Measurements from ENCODE around the gene VPS37C. TPM values are rescaled to one million over a fixed set of nuclear protein-coding genes. Genes with fewer than 3 reads are reported as not detected.

VPS37C gene
- total and polyA plus RNA-seq, 2 of the 13 experiments (the other 11 are each of a cell fraction or from before 2014, with no cell fraction given): 7.5 to 8.8 TPM

DNA sequence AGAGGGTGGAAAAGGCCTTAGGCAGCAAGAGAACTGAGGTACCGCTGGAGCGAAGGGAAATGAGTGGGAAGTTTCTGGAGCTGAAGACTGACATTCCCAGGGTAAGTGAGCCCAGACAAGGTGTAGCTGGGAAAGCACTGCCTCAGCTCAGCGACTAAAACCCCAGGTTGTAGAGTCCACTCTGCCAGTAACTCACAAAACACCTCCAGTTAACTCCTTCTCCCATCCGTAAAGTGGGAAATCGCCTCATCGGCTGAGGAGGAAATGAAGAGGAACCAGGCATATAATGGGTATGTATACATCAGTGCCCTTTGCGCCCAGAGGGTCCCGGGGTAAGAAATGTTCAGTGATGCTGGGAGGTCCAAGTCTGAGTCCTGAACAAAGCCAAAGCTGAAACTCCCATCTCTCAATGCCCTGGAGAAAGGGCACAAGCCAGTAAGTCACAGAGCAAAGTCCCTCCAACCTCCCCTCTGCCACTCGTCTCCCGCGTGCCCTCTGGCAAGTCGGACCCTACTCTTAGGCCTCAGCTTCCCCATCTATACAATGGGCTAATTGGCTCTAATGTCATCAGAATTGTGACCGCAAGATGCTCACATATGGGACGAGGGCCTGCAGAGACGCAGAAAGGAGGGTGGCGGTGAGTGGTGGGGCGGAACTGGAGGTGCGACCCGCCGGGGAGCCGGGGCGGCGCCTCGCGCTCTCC lies 588 bp downstream of the VPS37C start (continued):
- TF ChIP-seq, protein P1, sequence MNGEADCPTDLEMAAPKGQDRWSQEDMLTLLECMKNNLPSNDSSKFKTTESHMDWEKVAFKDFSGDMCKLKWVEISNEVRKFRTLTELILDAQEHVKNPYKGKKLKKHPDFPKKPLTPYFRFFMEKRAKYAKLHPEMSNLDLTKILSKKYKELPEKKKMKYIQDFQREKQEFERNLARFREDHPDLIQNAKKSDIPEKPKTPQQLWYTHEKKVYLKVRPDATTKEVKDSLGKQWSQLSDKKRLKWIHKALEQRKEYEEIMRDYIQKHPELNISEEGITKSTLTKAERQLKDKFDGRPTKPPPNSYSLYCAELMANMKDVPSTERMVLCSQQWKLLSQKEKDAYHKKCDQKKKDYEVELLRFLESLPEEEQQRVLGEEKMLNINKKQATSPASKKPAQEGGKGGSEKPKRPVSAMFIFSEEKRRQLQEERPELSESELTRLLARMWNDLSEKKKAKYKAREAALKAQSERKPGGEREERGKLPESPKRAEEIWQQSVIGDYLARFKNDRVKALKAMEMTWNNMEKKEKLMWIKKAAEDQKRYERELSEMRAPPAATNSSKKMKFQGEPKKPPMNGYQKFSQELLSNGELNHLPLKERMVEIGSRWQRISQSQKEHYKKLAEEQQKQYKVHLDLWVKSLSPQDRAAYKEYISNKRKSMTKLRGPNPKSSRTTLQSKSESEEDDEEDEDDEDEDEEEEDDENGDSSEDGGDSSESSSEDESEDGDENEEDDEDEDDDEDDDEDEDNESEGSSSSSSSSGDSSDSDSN (CRISPR knock-in tag; IDR thresholded peaks at IDR 0.05): no peak; the same call in none of the 2 replicates
- TF ChIP-seq, protein P2, sequence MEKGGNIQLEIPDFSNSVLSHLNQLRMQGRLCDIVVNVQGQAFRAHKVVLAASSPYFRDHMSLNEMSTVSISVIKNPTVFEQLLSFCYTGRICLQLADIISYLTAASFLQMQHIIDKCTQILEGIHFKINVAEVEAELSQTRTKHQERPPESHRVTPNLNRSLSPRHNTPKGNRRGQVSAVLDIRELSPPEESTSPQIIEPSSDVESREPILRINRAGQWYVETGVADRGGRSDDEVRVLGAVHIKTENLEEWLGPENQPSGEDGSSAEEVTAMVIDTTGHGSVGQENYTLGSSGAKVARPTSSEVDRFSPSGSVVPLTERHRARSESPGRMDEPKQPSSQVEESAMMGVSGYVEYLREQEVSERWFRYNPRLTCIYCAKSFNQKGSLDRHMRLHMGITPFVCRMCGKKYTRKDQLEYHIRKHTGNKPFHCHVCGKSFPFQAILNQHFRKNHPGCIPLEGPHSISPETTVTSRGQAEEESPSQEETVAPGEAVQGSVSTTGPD (CRISPR knock-in tag; IDR thresholded peaks at IDR 0.05): no peak
- TF ChIP-seq SP5 (CRISPR knock-in tag; IDR thresholded peaks at IDR 0.05; ENCODE audit: borderline replicate concordance, low read depth) (no peak), ZNF720 (CRISPR knock-in tag; IDR thresholded peaks at IDR 0.05) (no peak), ZNF121 (CRISPR knock-in tag; IDR thresholded peaks at IDR 0.05) (no peak), IKZF4 (CRISPR knock-in tag; IDR thresholded peaks at IDR 0.05; ENCODE audit: borderline replicate concordance, low read depth, not compliant biosample characterization) (no peak), NFYC (CRISPR knock-in tag; IDR thresholded peaks at IDR 0.05) (no peak), FOSL1 (CRISPR knock-in tag; IDR thresholded peaks at IDR 0.05; ENCODE audit: borderline replicate concordance) (no peak), ZNF781 (CRISPR knock-in tag; IDR thresholded peaks at IDR 0.05; ENCODE audit: borderline replicate concordance, not compliant biosample characterization) (no peak), ZKSCAN8 (CRISPR knock-in tag; IDR thresholded peaks at IDR 0.05; ENCODE audit: borderline replicate concordance) (no peak), ZNF619 (CRISPR knock-in tag; IDR thresholded peaks at IDR 0.05) (no peak), SRY (CRISPR knock-in tag; IDR thresholded peaks at IDR 0.05) (no peak)
- TF ChIP-seq, protein P3, sequence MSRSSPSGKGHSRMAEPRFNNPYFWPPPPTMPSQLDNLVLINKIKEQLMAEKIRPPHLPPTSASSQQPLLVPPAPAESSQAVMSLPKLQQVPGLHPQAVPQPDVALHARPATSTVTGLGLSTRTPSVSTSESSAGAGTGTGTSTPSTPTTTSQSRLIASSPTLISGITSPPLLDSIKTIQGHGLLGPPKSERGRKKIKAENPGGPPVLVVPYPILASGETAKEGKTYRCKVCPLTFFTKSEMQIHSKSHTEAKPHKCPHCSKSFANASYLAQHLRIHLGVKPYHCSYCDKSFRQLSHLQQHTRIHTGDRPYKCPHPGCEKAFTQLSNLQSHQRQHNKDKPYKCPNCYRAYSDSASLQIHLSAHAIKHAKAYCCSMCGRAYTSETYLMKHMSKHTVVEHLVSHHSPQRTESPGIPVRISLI (CRISPR knock-in tag; IDR thresholded peaks at IDR 0.05; ENCODE audit: borderline replicate concordance): no peak
- TF ChIP-seq, protein P4, sequence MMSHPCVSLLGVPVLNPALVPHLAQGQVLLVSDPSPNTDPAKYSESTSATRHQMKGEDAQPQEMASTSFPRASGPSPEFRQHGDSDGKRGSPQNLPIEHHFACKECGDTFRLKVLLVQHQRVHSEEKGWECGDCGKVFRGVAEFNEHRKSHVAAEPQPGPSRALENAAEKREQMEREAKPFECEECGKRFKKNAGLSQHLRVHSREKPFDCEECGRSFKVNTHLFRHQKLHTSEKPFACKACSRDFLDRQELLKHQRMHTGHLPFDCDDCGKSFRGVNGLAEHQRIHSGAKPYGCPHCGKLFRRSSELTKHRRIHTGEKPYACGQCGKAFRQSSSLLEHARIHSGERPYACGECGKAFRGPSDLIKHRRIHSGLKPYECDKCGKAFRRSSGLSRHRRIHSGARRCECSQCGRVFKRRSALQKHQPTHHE (CRISPR knock-in tag; IDR thresholded peaks at IDR 0.05; ENCODE audit: borderline replicate concordance): 0 out of 2 replicates have a peak, but pooled peaks have one; percentile 66
- TF ChIP-seq, protein P5, sequence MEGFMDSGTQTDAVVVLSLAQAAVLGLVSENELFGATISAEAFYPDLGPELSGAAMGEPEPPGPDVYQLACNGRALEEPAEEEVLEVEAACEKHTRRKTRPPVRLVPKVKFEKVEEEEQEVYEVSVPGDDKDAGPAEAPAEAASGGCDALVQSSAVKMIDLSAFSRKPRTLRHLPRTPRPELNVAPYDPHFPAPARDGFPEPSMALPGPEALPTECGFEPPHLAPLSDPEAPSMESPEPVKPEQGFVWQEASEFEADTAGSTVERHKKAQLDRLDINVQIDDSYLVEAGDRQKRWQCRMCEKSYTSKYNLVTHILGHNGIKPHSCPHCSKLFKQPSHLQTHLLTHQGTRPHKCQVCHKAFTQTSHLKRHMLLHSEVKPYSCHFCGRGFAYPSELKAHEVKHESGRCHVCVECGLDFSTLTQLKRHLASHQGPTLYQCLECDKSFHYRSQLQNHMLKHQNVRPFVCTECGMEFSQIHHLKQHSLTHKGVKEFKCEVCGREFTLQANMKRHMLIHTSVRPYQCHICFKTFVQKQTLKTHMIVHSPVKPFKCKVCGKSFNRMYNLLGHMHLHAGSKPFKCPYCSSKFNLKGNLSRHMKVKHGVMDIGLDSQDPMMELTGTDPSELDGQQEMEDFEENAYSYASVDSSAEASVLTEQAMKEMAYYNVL (CRISPR knock-in tag; IDR thresholded peaks at IDR 0.05; ENCODE audit: borderline replicate concordance): peak; percentile 73; the same call in 1 of the 2 replicates
- TF ChIP-seq, protein P6, sequence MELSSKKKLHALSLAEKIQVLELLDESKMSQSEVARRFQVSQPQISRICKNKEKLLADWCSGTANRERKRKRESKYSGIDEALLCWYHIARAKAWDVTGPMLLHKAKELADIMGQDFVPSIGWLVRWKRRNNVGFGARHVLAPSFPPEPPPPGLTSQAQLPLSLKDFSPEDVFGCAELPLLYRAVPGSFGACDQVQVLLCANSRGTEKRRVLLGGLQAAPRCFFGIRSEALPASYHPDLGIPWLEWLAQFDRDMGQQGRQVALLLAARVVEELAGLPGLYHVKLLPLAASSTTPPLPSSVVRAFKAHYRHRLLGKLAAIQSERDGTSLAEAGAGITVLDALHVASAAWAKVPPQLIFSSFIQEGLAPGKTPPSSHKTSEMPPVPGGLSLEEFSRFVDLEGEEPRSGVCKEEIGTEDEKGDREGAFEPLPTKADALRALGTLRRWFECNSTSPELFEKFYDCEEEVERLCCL (CRISPR knock-in tag; IDR thresholded peaks at IDR 0.05; ENCODE audit: borderline replicate concordance): no peak
- TF ChIP-seq, protein P7, sequence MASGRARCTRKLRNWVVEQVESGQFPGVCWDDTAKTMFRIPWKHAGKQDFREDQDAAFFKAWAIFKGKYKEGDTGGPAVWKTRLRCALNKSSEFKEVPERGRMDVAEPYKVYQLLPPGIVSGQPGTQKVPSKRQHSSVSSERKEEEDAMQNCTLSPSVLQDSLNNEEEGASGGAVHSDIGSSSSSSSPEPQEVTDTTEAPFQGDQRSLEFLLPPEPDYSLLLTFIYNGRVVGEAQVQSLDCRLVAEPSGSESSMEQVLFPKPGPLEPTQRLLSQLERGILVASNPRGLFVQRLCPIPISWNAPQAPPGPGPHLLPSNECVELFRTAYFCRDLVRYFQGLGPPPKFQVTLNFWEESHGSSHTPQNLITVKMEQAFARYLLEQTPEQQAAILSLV (CRISPR knock-in tag; IDR thresholded peaks at IDR 0.05; ENCODE audit: borderline replicate concordance): no peak

All from HepG2 (cell line).